B cell (primary cell): ENCODE data around the gene UBXN10. TPM values are rescaled to one million over a fixed set of nuclear protein-coding genes. Genes with fewer than 3 reads are reported as not detected.
A peak's percentile ranks its signal among the peaks of the same experiment; 100 is the strongest.

Experiments used
- ATAC-seq: fragments of 200-7000 bp; cut with Tn5 transposase; one replicate; pipeline ENCODE4 v1.10.0; 2021; ENCODE audit warnings: low read depth, mild to moderate bottlenecking, moderate number of reproducible peaks, moderate library complexity
- CTCF ChIA-PET: fragments of 350-600 bp; sonication (Branson Sonifier 250); formaldehyde crosslinking; loops from one replicate; lab custom pipeline; 2021; ENCODE audit warnings: antibody characterized with exemption, inconsistent platforms; lab: Charles Lee
- POLR2A ChIA-PET: fragments of 350-600 bp; sonication (Branson Sonifier 250); formaldehyde crosslinking; loops from one replicate; lab custom pipeline; 2021; ENCODE audit warnings: antibody characterized with exemption; lab: Charles Lee
- DNase-seq: peaks from one replicate; pipeline ENCODE4 v3.0.0; 2013
- H2AFZ ChIP-seq: 2 replicates; pipeline ENCODE4 v1.6.1; 2012; ENCODE audit warnings: mild to moderate bottlenecking, low read depth, low read length; ENCODE audit not compliant: insufficient read depth, poor library complexity, severe bottlenecking
- H3K27ac ChIP-seq, 2 donors: 1 replicate in 1 of 2; 2 replicates in 1 of 2; pipeline ENCODE4 v1.5.1; 2012 to 2013; ENCODE audit warnings: low read length in 2 of 2, mild to moderate bottlenecking in 2 of 2, moderate library complexity in 1 of 2
- H3K27me3 ChIP-seq, 4 experiments: fragments of 200-600 bp in 1 of 4; sonication (generic) in 1 of 4; replicated peaks in 1 of 4; 1 replicate in 2 of 4; 2 replicates in 2 of 4; pipeline versions ENCODE4 v1.6.1 to v1.7.0; 2013 to 2016; ENCODE audit warnings: low read length in 3 of 4, mild to moderate bottlenecking in 2 of 4, mixed read lengths in 1 of 4, moderate library complexity in 1 of 4; ENCODE audit not compliant: insufficient read depth in 4 of 4, control insufficient read depth in 3 of 4; ENCODE audit errors: control extremely low read depth in 1 of 4
- H3K36me3 ChIP-seq, 2 experiments: replicated peaks in 1 of 2; 1 replicate in 1 of 2; 2 replicates in 1 of 2; pipeline versions ENCODE4 v1.6.1 to v1.7.1; 2013; ENCODE audit warnings: low read length in 1 of 2; ENCODE audit not compliant: insufficient read depth in 2 of 2, control insufficient read depth in 1 of 2; ENCODE audit errors: control extremely low read depth in 1 of 2, extremely low read depth in 1 of 2
- H3K4me1 ChIP-seq, 2 donors: fragments of 200-600 bp in 1 of 2; sonication (generic) in 1 of 2; 1 replicate in 1 of 2; 2 replicates in 1 of 2; pipeline versions ENCODE4 v1.5.1 to v1.6.1; 2013 to 2017; ENCODE audit warnings: low read length in 2 of 2; ENCODE audit not compliant: control insufficient read depth in 2 of 2, insufficient read depth in 2 of 2
- H3K4me2 ChIP-seq: replicated peaks from 2 replicates; pipeline ENCODE3; 2012; ENCODE audit warnings: mild to moderate bottlenecking, low read depth, low read length; ENCODE audit not compliant: poor library complexity, severe bottlenecking
- H3K4me3 ChIP-seq, 5 experiments: fragments of 200-600 bp in 1 of 5; sonication (generic) in 1 of 5; 1 replicate in 3 of 5; 2 replicates in 2 of 5; pipeline versions ENCODE4 v1.5.1 to v1.7.0; 2011 to 2016; ENCODE audit warnings: low read length in 4 of 5, mild to moderate bottlenecking in 4 of 5, low read depth in 2 of 5, control low read depth in 1 of 5, moderate library complexity in 1 of 5; ENCODE audit not compliant: insufficient read depth in 1 of 5; ENCODE audit errors: control extremely low read depth in 1 of 5, extremely low read depth in 1 of 5
- H3K79me2 ChIP-seq: fragments of 200-600 bp; sonication (generic); one replicate; pipeline ENCODE4 v1.6.0; 2016; ENCODE audit warnings: low read length; ENCODE audit not compliant: control insufficient read depth, insufficient read depth
- H3K9ac ChIP-seq: fragments of 200-600 bp; sonication (generic); 2 replicates; pipeline ENCODE4 v1.6.1; 2017; ENCODE audit warnings: mild to moderate bottlenecking, low read length, moderate library complexity
- H3K9me3 ChIP-seq, 3 donors: one replicate each; pipeline versions ENCODE4 v1.6.1 to v1.7.1; 2013; ENCODE audit warnings: low read length in 2 of 3; ENCODE audit not compliant: control insufficient read depth in 2 of 3, insufficient read depth in 1 of 3; ENCODE audit errors: control extremely low read depth in 1 of 3
- H4K20me1 ChIP-seq: 2 replicates; pipeline ENCODE4 v1.6.0; 2012; ENCODE audit warnings: mild to moderate bottlenecking, low read length; ENCODE audit not compliant: insufficient read depth, control insufficient read depth, poor library complexity, severe bottlenecking
- H3K27ac Mint-ChIP-seq: one replicate; pipeline ENCODE4 v1.8.0; 2021; ENCODE audit warnings: mixed read lengths
- H3K27me3 Mint-ChIP-seq: one replicate; pipeline ENCODE4 v1.8.0; 2021; ENCODE audit warnings: mixed read lengths
- H3K4me1 Mint-ChIP-seq: one replicate; pipeline ENCODE4 v1.8.0; 2021; ENCODE audit warnings: mixed read lengths
- H3K4me3 Mint-ChIP-seq: one replicate; pipeline ENCODE4 v1.8.0; 2021; ENCODE audit warnings: mixed read lengths
- H3K9me3 Mint-ChIP-seq: one replicate; pipeline ENCODE4 v1.8.0; 2022; ENCODE audit warnings: mixed read lengths; ENCODE audit not compliant: insufficient read depth
- CTCF ChIP-seq: fragments of 200-600 bp; IDR thresholded peaks from one replicate; pipeline ENCODE4 v1.8.0; 2022; ENCODE audit warnings: antibody characterized with exemption, mild to moderate bottlenecking
- EZH2 ChIP-seq: IDR thresholded peaks from 2 replicates; pipeline ENCODE4 v1.6.1; 2012; ENCODE audit warnings: borderline replicate concordance, low read depth, mild to moderate bottlenecking, moderate library complexity, low read length; ENCODE audit not compliant: insufficient read depth, poor library complexity, severe bottlenecking
- WGBS: methylation state at CpG from one replicate; pipeline ENCODE4 v1.1.5; 2013; ENCODE audit warnings: missing lambda C conversion rate; ENCODE audit not compliant: insufficient coverage; 5-methylcytosine and 5-hydroxymethylcytosine counted together
- intact Hi-C: fragments of 100-400 bp; cut with micrococcal nuclease; formaldehyde crosslinking; loops from one replicate; pipeline ENCODE4 v1.10.0; 2022
- polyA plus RNA-seq: library from polyadenylated mRNA; depleted of rRNA; stranded (reverse); fragments of >200 nt; gene quantifications from 2 replicates; pipeline ENCODE4 v1.2.3, GENCODE V29; 2012
- total RNA-seq, 2 donors: library from RNA; stranded (reverse); fragments of 120-200 nt in 1 of 2; gene quantifications; 1 replicate in 1 of 2; 2 replicates in 1 of 2; pipeline versions ENCODE4 v1.2.3 to v1.2.4, GENCODE V29; 2013 to 2022

The UBXN10 gene
- total and polyA plus RNA-seq, 2 donors (not counting 1 experiment from before 2014, with no cell fraction given), result 0.07 to 0.25 TPM

DNA sequence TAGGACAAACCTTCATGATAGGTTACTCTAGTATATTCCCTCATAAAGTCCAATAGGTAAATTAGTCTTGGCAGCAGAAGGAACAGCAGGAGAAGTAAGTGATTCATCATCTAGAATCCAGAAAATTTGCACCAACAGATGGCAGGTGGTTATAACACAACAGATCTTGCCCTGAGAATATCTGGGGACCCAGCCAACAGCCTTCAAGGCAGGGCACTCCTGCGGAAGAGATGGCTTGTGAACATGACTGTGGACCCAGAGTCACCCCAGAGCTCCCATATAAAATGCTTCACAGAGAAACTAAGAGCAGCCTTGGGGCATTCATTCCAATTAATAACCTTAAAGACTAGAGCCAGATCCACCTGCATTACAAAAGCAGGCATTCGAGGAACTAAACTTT, 8.3 kb downstream of the UBXN10 start:
- Histone ChIP-seq H2AFZ (no peak overlapping the region), H3K4me1 (peaks cover 4 to 5% of the 10 kb centered on the region in 2 donors), H3K4me2 (no peak overlapping the region), H3K36me3 (no peaks in the 10 kb centered on the region), H3K79me2 (no peaks in the 10 kb centered on the region), H4K20me1 (no peaks in the 10 kb centered on the region), H3K27me3 (peaks cover 0 to 27% (median 7%) of the 10 kb centered on the region in 4 experiments), H3K4me3 (no peak overlapping the region), H3K9me3 (no peaks in the 10 kb centered on the region), H3K9ac (no peak overlapping the region), H3K27ac (no peak overlapping the region)
- TF ChIP-seq EZH2, result no peak
- TF ChIP-seq CTCF, result no peak
- Mint-ChIP-seq H3K27me3 (peaks cover 34% of the 10 kb centered on the region), H3K27ac (no peak overlapping the region), H3K9me3 (no peaks in the 10 kb centered on the region), H3K4me3 (no peak overlapping the region), H3K4me1 (peaks cover 6% of the 10 kb centered on the region)
- ChIA-PET POLR2A (no interaction called here), CTCF (interaction anchor here (0.7 to 5.9 kb wide), 13 partner anchors 14 to 298 kb away, joined by 3 to 81 read pairs (median 8); no protein-coding TSS in a partner anchor)
- DNase-seq (no peak), ATAC-seq (no peak)
- intact Hi-C loops, result loop anchor here (2.0 kb wide), 2 partner anchors 23 to 219 kb away; no protein-coding TSS in a partner anchor
- 100% methylated on average over 1 of the region's 2 CpGs for WGBS

GRCh38 chr1:20194757-20195461, 9.0 kb downstream of the UBXN10 start:
- peak overlapping the region; percentile 4 for H2AFZ ChIP-seq
- H4K20me1 ChIP-seq, result no peaks in the 10 kb centered on the region
- ChIA-PET CTCF (interaction anchor here (0.6 to 5.9 kb wide), 20 partner anchors 10 to 1826 kb away, joined by 3 to 81 read pairs (median 6); no protein-coding TSS in a partner anchor), POLR2A (no interaction called here)
- peak overlapping the region; percentile 17 for H3K4me3 Mint-ChIP-seq
- 14% methylated on average over 11 of the region's 15 CpGs for WGBS
- H3K27me3 Mint-ChIP-seq, result peaks cover 34% of the 10 kb centered on the region
- peak overlapping the region; percentile 35 for H3K4me2 ChIP-seq
- no peaks in the 10 kb centered on the region for H3K9me3 Mint-ChIP-seq
- no peak overlapping the region for H3K9ac ChIP-seq
- no peak overlapping the region for H3K27ac Mint-ChIP-seq
- peak; percentile 76 for DNase-seq
- intact Hi-C loops, result loop anchor here (1.0 to 2.0 kb wide), 3 partner anchors 24 to 220 kb away; no protein-coding TSS in a partner anchor
- no peaks in the 10 kb centered on the region for H3K79me2 ChIP-seq
- no peaks in the 10 kb centered on the region for H3K36me3 ChIP-seq
- peaks cover 0 to 30% (median 8%) of the 10 kb centered on the region in 4 experiments for H3K27me3 ChIP-seq
- no peak overlapping the region for H3K27ac ChIP-seq
- H3K4me1 ChIP-seq, result peaks cover 4 to 5% of the 10 kb centered on the region in 2 donors
- H3K4me3 ChIP-seq, result no peak overlapping the region
- peaks cover 6% of the 10 kb centered on the region for H3K4me1 Mint-ChIP-seq
- no peak for TF ChIP-seq EZH2
- TF ChIP-seq CTCF, result peak; percentile 93
- H3K9me3 ChIP-seq, result no peaks in the 10 kb centered on the region
- peak; percentile 91 for ATAC-seq
